Measurements from ENCODE around the gene IL16. TPM values are rescaled to one million over a fixed set of nuclear protein-coding genes. Genes with fewer than 3 reads are reported as not detected.

IL16 gene
- total and polyA plus RNA-seq, 9 of the 15 experiments (the other 6 are each of a cell fraction or from before 2014, with no cell fraction given), result 1.4 to 18.8 (median 10.6) TPM

- TF ChIP-seq HMGXB4 (CRISPR knock-in tag; IDR thresholded peaks at IDR 0.05), result no peak
- TF ChIP-seq CBX8 (IDR thresholded peaks at IDR 0.05; ENCODE audit: borderline replicate concordance, extremely low read depth, low read depth, low read length, poor library complexity, severe bottlenecking), result no peak
- no peak for TF ChIP-seq ZNF644 (tag; IDR thresholded peaks at IDR 0.05; ENCODE audit: low read depth)
- no peak for TF ChIP-seq ZNF124 (CRISPR knock-in tag; IDR thresholded peaks at IDR 0.05)
- no peak for TF ChIP-seq CCNT2 (IDR thresholded peaks at IDR 0.05; ENCODE audit: borderline replicate concordance, extremely low read depth, insufficient read length, low read depth, low read length)
- TF ChIP-seq KDM5B (IDR thresholded peaks at IDR 0.05; ENCODE audit: insufficient replicate concordance, low read depth, low read length), result no peak
These were observed 76.5 kb downstream of the IL16 start (continued) for GRCh38 chr15:81273200-81273599.

- ChIA-PET POLR2A (no interaction called here), CTCF (ENCODE audit: low intra/inter-chr PET ratio) (interaction anchor here (1.1 to 2.2 kb wide), 2 partner anchors 127 kb away, joined by 3 to 21 read pairs; no protein-coding TSS in a partner anchor)
- Histone ChIP-seq H3K9me3 (replicated peaks; ENCODE audit: control insufficient read depth, insufficient read depth, low read depth, low read length) (no peaks in the 10 kb centered on the region), H3K27ac (ENCODE audit: extremely low read depth, low read depth, low read length) (no peak overlapping the region), H3K9ac (ENCODE audit: insufficient read depth in 1 of 2, low read depth in 2 of 2, low read length in 2 of 2) (no peak overlapping the region), H4K20me1 (replicated peaks; ENCODE audit: control insufficient read depth, insufficient read depth, low read length) (no peaks in the 10 kb centered on the region), H3K27me3 (ENCODE audit: control insufficient read depth in 2 of 2, insufficient read depth in 2 of 2, low read length in 2 of 2) (no peaks in the 10 kb centered on the region), H3K9me1 (ENCODE audit: control insufficient read depth, insufficient read depth, low read length) (no peaks in the 10 kb centered on the region), H3K36me3 (ENCODE audit: control insufficient read depth, insufficient read depth, low read length) (no peaks in the 10 kb centered on the region), H3K4me3 (no peak overlapping the region), H2AFZ (ENCODE audit: low read depth, low read length) (no peak overlapping the region), H3K4me2 (ENCODE audit: insufficient read depth, low read length) (no peak overlapping the region), H3K4me1 (replicated peaks in 1 of 2; ENCODE audit: control insufficient read depth in 2 of 2, insufficient read depth in 2 of 2, low read length in 2 of 2) (no peaks in the 10 kb centered on the region; a peak in 1 of 5 replicates), H3K79me2 (ENCODE audit: control insufficient read depth, insufficient read depth, low read length) (no peaks in the 10 kb centered on the region)
- intact Hi-C loops (cut with micrococcal nuclease), result loop anchor here (10.0 kb wide), 2 partner anchors 201 to 661 kb away; no protein-coding TSS in a partner anchor
- FAIRE-seq (no peak), ATAC-seq (no peak), DNase-seq (ENCODE audit: extremely low read depth in 1 of 4, low spot score in 3 of 4) (no peak)
- BruUV-seq (replicated peaks), result no TSS peak
- 47% methylated on average over 2 of the region's 2 CpGs for WGBS (ENCODE audit: insufficient coverage, low coverage, missing lambda C conversion rate)
- in situ Hi-C loops (cut with MboI), result no loop called here
- no peak for TF ChIP-seq MYC (IDR thresholded peaks at IDR 0.05; ENCODE audit: low read depth, low read length)
- no peak for TF ChIP-seq MYC (CRISPR knock-in tag; IDR thresholded peaks at IDR 0.05; ENCODE audit: borderline replicate concordance, low read depth)
These were observed 77.2 kb downstream of the IL16 start for GRCh38 chr15:81273855-81274254.
